ENCODE data around the gene SIRPB1. TPM values are rescaled to one million over a fixed set of nuclear protein-coding genes. Genes with fewer than 3 reads are reported as not detected.
"Not testable (repeated sequence)": the region's sequence is repeated elsewhere in the genome, so short reads cannot be mapped to it uniquely, and the experiment has no call there.

SIRPB1 gene
- total RNA-seq, 2 experiments from 2014 or later: 1.3 to 2.0 TPM

DNA sequence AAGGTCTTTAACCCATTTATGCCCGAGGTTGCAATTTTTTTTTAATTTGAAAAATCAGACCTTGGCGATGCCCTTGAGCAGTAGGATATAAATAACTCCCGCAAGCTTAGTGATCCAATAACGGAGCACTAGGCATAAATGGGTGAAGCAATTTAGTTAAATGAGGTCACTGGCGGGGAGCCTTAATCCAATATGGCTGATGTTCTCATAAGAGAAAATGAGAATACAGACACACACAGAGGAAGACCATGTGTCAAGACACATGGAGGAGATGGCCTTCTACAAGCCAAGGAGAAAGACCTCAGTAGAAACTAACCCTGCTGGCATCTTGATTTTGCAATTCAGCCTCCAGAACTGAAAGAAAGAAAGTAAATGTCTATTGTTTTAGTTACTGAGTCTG lies 37.0 kb upstream of the SIRPB1 start:
- DNase-seq: no peak
- intact Hi-C loops (cut with micrococcal nuclease): loop anchor here (1.0 to 5.0 kb wide), 6 partner anchors 8 to 330 kb away; partner anchors contain the start of genes NSFL1C and SDCBP2

DNA sequence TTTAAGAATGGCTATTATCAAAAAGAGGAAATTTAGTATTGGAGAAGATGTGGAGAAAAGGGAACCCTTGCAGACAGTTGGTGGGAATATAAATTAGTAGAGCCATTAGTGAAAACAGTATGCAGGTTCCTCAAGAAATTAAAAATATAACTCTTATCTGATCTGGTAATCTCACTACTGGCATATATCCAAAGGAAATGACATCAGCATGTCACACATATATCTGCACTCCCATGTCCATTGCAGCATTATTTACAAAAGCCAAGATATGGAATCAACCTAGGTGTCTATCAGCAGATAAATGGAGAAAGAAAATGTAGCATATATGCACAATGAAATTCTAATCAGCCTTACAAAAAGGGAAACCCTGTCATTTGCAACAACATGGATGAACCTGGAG lies 35.2 kb upstream of the SIRPB1 start:
- H3K36me3 Mint-ChIP-seq: peaks cover 18% of the 10 kb centered on the region
- POLR2A ChIA-PET: interaction anchor here (0.7 to 2.1 kb wide), 2 partner anchors 10 to 11 kb away, joined by 4 to 7 read pairs; no protein-coding TSS in a partner anchor
- DNase-seq: no peak

More for the DNA sequence above, 37.0 kb upstream of the SIRPB1 start:
- H3K36me3 Mint-ChIP-seq: peaks cover 20% of the 10 kb centered on the region
- POLR2A ChIA-PET: interaction anchor here (1.7 to 2.1 kb wide), 2 partner anchors 8 to 10 kb away, joined by 6 to 7 read pairs; no protein-coding TSS in a partner anchor
- no peaks in the 10 kb centered on the region for H3K27me3 Mint-ChIP-seq
- peak overlapping the region; percentile 84 for H3K4me3 Mint-ChIP-seq
- peaks cover 9% of the 10 kb centered on the region for H3K9me3 Mint-ChIP-seq
- H3K4me1 Mint-ChIP-seq (ENCODE audit: low read depth): peaks cover 84% of the 10 kb centered on the region
- CTCF ChIA-PET: interaction anchor here (0.5 kb wide), 1 partner anchor 542 kb away, joined by 4 read pairs; no protein-coding TSS in a partner anchor
- peak overlapping the region; percentile 99 for H3K27ac Mint-ChIP-seq

DNA sequence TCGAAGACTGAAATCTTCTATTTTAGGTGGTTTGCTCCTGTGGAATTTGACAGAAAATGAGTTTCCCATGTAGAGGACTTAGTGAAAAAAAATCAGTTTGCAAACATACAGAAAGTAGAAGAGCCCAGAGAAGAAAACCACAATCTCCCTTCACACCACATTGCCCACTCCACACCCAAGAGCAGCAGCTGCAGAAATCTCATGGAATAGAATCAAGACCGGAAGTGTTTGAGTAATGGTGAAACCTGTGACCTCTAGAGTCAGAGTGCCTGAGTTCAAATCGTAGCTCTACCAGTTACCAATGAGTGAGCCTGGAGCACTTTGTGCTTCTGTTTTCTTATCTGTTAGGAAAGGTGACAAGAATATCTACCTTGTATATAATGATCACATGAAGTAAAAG lies 33.2 kb upstream of the SIRPB1 start:
- CTCF ChIA-PET: interaction anchor here (0.6 to 1.5 kb wide), 3 partner anchors 23 to 187 kb away, joined by 3 to 4 read pairs (median 4); partner anchors contain the start of gene NSFL1C
- Mint-ChIP-seq H3K36me3 (peaks cover 28% of the 10 kb centered on the region), H3K9me3 (peaks cover 9% of the 10 kb centered on the region), H3K4me3 (no peak overlapping the region), H3K4me1 (ENCODE audit: low read depth) (peaks cover 78% of the 10 kb centered on the region), H3K27me3 (no peaks in the 10 kb centered on the region), H3K27ac (peak overlapping the region; percentile 16)
- intact Hi-C loops (cut with micrococcal nuclease): loop anchor here (2.0 kb wide), 1 partner anchor 20 kb away; no protein-coding TSS in a partner anchor
- POLR2A ChIA-PET: interaction anchor here (1.3 kb wide), 1 partner anchor 11 kb away, joined by 7 read pairs; no protein-coding TSS in a partner anchor
- peak; percentile 53 for DNase-seq

More for the DNA sequence above, 35.2 kb upstream of the SIRPB1 start:
- Mint-ChIP-seq H3K4me1 (ENCODE audit: low read depth) (peaks cover 85% of the 10 kb centered on the region), H3K27ac (peak overlapping the region; percentile 86), H3K9me3 (peaks cover 9% of the 10 kb centered on the region), H3K4me3 (peak overlapping the region; percentile 74), H3K27me3 (no peaks in the 10 kb centered on the region)
- CTCF ChIA-PET: interaction anchor here (1.0 kb wide), 1 partner anchor 14 kb away, joined by 3 read pairs; no protein-coding TSS in a partner anchor
- intact Hi-C loops (cut with micrococcal nuclease): loop anchor here (5.0 kb wide), 4 partner anchors 68 to 328 kb away; partner anchors contain the start of genes NSFL1C and SDCBP2

DNA sequence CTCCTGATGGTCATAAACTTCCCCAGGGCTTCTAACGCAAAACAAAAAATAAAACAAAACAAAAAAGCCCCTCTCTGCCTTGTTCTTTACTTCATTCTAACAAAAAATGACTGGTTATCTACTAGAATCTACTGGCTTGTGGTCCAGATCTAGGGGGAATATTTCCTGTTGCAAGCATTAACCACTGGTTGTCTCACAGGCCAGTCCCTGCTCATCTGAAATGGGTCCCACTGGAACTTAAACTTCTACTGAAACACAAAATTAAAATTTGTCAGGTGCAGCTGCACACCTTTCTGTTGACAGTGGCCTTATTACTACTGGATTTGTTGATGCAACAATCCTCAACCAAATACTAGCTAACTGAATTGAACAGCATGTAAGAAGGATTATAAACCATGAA lies 32.3 kb upstream of the SIRPB1 start:
- peaks cover 30% of the 10 kb centered on the region for H3K36me3 Mint-ChIP-seq
- ChIA-PET CTCF (interaction anchor here (1.5 kb wide), 1 partner anchor 186 kb away, joined by 3 read pairs; the partner anchor contains the start of gene NSFL1C), POLR2A (interaction anchor here (1.3 kb wide), 1 partner anchor 12 kb away, joined by 7 read pairs; no protein-coding TSS in a partner anchor)
- peak overlapping the region; percentile 4 for H3K27ac Mint-ChIP-seq
- H3K27me3 Mint-ChIP-seq: no peaks in the 10 kb centered on the region
- no peak for DNase-seq
- intact Hi-C loops (cut with micrococcal nuclease): loop anchor here (2.0 kb wide), 1 partner anchor 19 kb away; no protein-coding TSS in a partner anchor
- peaks cover 9% of the 10 kb centered on the region for H3K9me3 Mint-ChIP-seq
- peaks cover 80% of the 10 kb centered on the region for H3K4me1 Mint-ChIP-seq (ENCODE audit: low read depth)
- H3K4me3 Mint-ChIP-seq: no peak overlapping the region

DNA sequence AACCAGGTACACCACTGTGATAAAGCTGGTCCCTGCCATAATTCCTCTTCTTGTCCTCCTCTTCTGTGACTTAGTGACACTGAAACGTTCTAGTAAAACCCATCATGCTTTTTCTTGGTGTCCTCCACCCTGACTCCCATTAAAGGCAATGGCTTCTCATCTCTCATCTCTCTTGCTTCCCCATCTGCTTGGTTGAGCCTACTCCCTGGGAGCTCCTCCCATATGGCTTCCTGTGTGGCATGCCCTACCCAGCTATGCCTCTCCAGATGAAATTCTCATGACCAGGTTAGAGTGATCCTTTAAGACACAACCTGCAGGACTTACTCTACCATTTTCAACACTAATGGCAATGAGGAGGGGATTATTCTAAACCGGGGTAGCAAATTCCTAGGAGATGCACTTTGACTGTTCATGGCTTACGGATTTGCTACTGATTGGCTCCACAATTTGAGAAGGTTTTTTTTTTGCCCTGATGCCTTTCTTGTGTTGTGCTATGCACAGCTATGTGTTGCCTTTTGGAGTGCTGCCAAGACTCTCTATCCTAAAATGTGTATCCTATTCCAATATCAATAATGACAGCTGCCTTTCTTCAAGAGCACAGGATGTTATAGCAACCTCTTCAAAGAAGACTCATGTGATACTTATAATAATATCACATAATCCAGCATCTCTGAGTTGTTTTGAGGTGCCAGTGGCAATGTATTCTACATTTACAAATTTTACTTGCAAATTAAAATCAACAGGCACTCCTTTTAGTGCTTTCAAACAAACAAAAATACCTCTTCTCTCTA lies 31.7 kb upstream of the SIRPB1 start:
- H3K9me3 Mint-ChIP-seq: peaks cover 9% of the 10 kb centered on the region
- peaks cover 31% of the 10 kb centered on the region for H3K36me3 Mint-ChIP-seq
- ChIA-PET POLR2A (no interaction called here), CTCF (interaction anchor here (1.5 kb wide), 1 partner anchor 185 kb away, joined by 3 read pairs; the partner anchor contains the start of gene NSFL1C)
- H3K4me1 Mint-ChIP-seq (ENCODE audit: low read depth): peaks cover 83% of the 10 kb centered on the region
- no peaks in the 10 kb centered on the region for H3K27me3 Mint-ChIP-seq
- intact Hi-C loops (cut with micrococcal nuclease): loop anchor here (2.0 kb wide), 1 partner anchor 19 kb away; no protein-coding TSS in a partner anchor
- H3K27ac Mint-ChIP-seq: peak overlapping the region; percentile 46
- H3K4me3 Mint-ChIP-seq: no peak overlapping the region
- no peak for DNase-seq

DNA sequence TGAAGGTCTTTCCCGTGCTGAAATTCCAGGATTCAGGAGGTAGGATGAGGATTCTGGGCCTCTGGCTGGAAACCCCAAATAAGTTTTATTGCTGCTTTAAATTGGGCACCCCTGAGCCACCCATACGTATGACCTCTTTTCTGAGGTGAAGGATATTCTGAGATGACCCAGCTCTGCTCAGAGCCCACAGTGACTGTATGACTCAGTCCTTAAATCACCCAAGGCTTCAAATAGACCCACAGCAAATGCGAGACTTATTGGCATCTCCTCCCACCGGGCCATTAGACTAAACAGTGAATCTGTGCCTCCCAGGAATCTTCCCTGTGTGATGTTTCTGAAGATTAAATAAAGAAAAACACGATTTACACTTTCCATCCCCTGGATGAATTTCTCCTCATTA lies 28.3 kb upstream of the SIRPB1 start:
- no peaks in the 10 kb centered on the region for H3K27me3 Mint-ChIP-seq
- peak overlapping the region; percentile 10 for H3K4me3 Mint-ChIP-seq
- intact Hi-C loops (cut with micrococcal nuclease): loop anchor here (5.0 kb wide), 1 partner anchor 39 kb away; no protein-coding TSS in a partner anchor
- H3K27ac Mint-ChIP-seq: peak overlapping the region; percentile 90
- CTCF ChIA-PET: interaction anchor here (1.2 to 1.7 kb wide), 2 partner anchors 13 to 86 kb away, joined by 4 to 6 read pairs; no protein-coding TSS in a partner anchor
- POLR2A ChIA-PET: no interaction called here
- no peak for DNase-seq
- peaks cover 25% of the 10 kb centered on the region for H3K36me3 Mint-ChIP-seq
- no peaks in the 10 kb centered on the region for H3K9me3 Mint-ChIP-seq
- H3K4me1 Mint-ChIP-seq (ENCODE audit: low read depth): peaks cover 66% of the 10 kb centered on the region

DNA sequence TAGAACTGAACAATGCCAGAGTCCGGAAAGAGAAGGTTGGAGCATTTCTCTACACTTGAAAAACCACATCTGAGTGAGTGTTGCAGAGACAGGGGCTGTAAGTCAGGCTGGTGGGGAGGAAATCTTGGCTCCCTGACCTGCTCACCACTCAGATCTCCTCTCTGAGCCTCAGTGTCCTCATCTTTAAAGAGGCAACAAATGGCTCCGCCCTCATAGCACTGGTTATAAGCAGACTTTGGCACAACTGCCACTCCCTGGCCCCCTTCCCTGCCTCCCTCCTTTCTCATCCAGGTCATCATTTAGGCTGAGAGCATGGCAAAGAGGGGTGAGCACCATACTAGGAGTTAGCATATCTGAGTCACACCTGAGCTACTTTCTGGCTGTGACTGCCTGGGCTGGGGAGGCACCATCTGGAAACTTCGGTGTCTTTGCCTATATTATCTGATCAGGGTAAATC lies 27.2 kb upstream of the SIRPB1 start:
- ChIA-PET CTCF (interaction anchor here (0.9 to 1.7 kb wide), 3 partner anchors 12 to 87 kb away, joined by 3 to 6 read pairs (median 4); no protein-coding TSS in a partner anchor), POLR2A (no interaction called here)
- Mint-ChIP-seq H3K27ac (peak overlapping the region; percentile 90), H3K4me1 (ENCODE audit: low read depth) (peaks cover 57% of the 10 kb centered on the region), H3K36me3 (peaks cover 20% of the 10 kb centered on the region), H3K27me3 (no peaks in the 10 kb centered on the region), H3K9me3 (no peaks in the 10 kb centered on the region), H3K4me3 (no peak overlapping the region)
- peak; percentile 65 for DNase-seq
- intact Hi-C loops (cut with micrococcal nuclease): loop anchor here (1.0 to 5.0 kb wide), 3 partner anchors 13 to 40 kb away; no protein-coding TSS in a partner anchor

DNA sequence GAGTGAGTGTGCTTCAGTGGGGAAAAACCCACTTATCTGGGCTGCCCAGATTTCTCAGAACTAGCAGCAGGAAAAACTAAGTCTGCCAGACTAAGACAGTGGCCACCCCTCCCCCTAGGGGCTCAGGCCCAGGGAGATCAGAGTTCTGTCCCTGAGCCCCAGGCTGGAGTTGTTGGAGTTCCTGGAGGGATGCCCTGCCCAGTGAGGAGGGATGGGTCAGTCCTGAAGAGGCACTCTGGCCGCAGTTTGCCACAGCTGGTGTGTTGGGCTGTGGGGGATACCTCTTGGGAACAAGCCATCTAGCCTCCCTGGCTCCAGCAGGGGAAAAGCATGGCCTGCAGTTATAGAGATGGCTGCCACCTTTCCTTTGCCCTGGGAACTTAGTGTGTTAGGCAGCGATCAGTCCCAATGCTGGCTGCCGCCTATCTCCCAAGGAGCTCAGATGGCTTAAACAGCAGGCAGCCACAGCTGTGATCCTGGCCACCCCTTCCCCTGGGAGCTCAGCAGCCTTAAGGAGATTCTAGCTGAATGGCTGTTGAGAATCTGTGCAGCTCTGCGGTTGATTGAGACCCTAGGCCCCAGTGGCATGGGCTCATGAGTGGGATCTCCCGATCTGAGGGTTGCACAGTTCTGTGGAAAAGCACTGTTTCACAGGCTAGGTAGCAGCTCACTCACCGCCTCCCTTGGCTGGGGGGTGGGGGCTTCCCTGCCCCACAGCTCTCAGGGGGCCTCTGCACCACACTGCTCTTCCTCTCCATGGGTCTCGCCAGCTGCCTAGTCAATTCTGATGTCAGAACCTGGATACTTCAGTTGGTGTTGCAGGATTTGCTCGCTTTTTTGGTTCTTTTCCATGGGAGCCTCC lies 24.5 kb upstream of the SIRPB1 start:
- Mint-ChIP-seq H3K36me3 (peaks cover 20% of the 10 kb centered on the region), H3K27me3 (no peaks in the 10 kb centered on the region), H3K9me3 (peaks cover 12% of the 10 kb centered on the region), H3K4me1 (ENCODE audit: low read depth) (peaks cover 41% of the 10 kb centered on the region), H3K27ac (no peak overlapping the region), H3K4me3 (no peak overlapping the region)
- DNase-seq: no peak
- intact Hi-C loops (cut with micrococcal nuclease): no loop called here
- ChIA-PET CTCF (interaction anchor here (1.1 kb wide), 1 partner anchor 133 kb away, joined by 4 read pairs; no protein-coding TSS in a partner anchor), POLR2A (no interaction called here)

DNA sequence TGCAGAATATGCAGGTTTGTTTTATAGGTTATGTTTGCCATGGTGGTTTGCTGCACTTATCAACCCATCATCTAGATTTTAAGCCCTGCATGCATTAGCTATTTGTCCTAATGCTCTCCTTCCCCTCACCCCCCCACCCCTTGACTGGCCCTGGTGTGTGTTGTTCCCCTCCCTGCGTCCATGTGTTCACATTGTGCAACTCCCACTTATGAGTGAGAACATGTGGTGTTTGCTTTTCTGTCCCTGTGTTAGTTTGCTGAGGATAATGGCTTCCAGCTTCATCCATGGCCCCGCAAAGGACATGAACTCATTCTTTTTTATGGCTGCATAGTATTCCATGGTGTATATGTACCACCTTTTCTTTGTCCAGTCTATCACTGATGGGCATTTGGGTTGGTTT lies 18.8 kb upstream of the SIRPB1 start:
- H3K27me3 Mint-ChIP-seq; POLR2A ChIA-PET; CTCF ChIA-PET; H3K4me3 Mint-ChIP-seq; DNase-seq; H3K27ac Mint-ChIP-seq; intact Hi-C loops (cut with micrococcal nuclease): not testable (repeated sequence)
- Mint-ChIP-seq H3K4me1 (ENCODE audit: low read depth) (peaks cover 26% of the 10 kb centered on the region), H3K9me3 (peaks cover 16% of the 10 kb centered on the region), H3K36me3 (peaks cover 15% of the 10 kb centered on the region)

DNA sequence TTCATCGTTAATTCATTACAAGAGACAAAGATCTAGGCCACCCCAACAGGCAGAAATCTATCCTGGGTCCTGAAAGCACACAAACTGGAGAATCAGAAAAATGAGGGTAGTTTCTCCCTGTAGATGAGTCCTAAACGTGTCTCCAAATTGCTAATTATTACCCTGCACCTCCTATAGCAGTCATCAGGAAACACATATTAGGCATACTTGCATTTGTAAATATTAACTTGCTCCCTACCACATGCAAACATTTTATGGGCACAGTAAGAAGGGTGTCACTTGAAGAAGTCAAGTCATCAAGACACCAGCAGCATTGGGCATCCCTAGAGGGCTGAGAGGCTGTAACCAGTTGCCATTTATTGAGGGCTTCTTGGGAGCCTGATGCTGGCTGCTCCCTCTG lies 17.9 kb upstream of the SIRPB1 start:
- no peak overlapping the region for H3K27ac Mint-ChIP-seq
- peaks cover 33% of the 10 kb centered on the region for H3K4me1 Mint-ChIP-seq (ENCODE audit: low read depth)
- CTCF ChIA-PET: interaction anchor here (1.9 kb wide), 1 partner anchor 139 kb away, joined by 6 read pairs; no protein-coding TSS in a partner anchor
- H3K36me3 Mint-ChIP-seq: peaks cover 16% of the 10 kb centered on the region
- H3K4me3 Mint-ChIP-seq: no peak overlapping the region
- no peaks in the 10 kb centered on the region for H3K27me3 Mint-ChIP-seq
- H3K9me3 Mint-ChIP-seq: peaks cover 16% of the 10 kb centered on the region
- POLR2A ChIA-PET: no interaction called here
- intact Hi-C loops (cut with micrococcal nuclease): no loop called here
- no peak for DNase-seq

DNA sequence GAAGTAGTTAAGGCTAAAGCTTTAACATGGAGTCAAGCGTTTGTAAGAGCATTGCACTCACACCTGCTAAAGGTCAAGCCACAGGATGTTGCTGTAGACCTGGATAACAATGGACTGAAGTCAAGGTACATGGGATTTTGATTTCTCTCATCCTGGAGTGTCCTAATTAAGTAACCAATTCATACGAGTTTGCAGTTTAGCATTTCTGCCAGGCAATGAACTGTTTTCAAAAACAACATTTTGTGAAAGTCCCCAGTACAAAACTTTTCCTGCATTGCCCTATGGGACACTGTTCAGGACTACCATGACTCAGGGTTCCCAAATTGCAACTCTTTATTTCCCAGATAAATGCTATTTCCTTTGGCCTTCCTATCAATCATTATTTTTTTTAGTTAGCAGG lies 17.4 kb upstream of the SIRPB1 start:
- Mint-ChIP-seq H3K9me3 (peaks cover 16% of the 10 kb centered on the region), H3K4me1 (ENCODE audit: low read depth) (peaks cover 38% of the 10 kb centered on the region), H3K27ac (no peak overlapping the region), H3K36me3 (peaks cover 16% of the 10 kb centered on the region), H3K27me3 (no peaks in the 10 kb centered on the region), H3K4me3 (no peak overlapping the region)
- intact Hi-C loops (cut with micrococcal nuclease): no loop called here
- ChIA-PET POLR2A (no interaction called here), CTCF (interaction anchor here (1.9 kb wide), 1 partner anchor 140 kb away, joined by 6 read pairs; no protein-coding TSS in a partner anchor)
- no peak for DNase-seq
